Thyroid gland (tissue), 4 donors: Measurements from ENCODE around the gene CCHCR1. TPM values are rescaled to one million over a fixed set of nuclear protein-coding genes. Genes with fewer than 3 reads are reported as not detected.
A peak's percentile ranks its signal among the peaks of the same experiment; 100 is the strongest.

ENCODE experiments used
- DNase-seq, 2 donors: peaks; one replicate each; pipeline ENCODE4 v3.0.0-alpha.2; 2019
- H3K27ac ChIP-seq, 3 donors: fragments of 200-600 bp; sonication (generic); 1 replicate in 2 of 3; 2 replicates in 1 of 3; pipeline ENCODE4 v1.5.1; 2016 to 2019; ENCODE audit warnings: mild to moderate bottlenecking in 1 of 3, moderate library complexity in 1 of 3
- H3K27me3 ChIP-seq: fragments of 200-600 bp; sonication (generic); one replicate; pipeline ENCODE4 v1.5.1; 2019
- H3K36me3 ChIP-seq, 2 donors: fragments of 200-600 bp; sonication (generic); one replicate each; pipeline ENCODE4 v1.5.1; 2016 to 2019
- H3K4me1 ChIP-seq, 2 donors: fragments of 200-600 bp; sonication (generic); one replicate each; pipeline ENCODE4 v1.5.1; 2017 to 2019
- H3K4me3 ChIP-seq, 3 donors: fragments of 200-600 bp; sonication (generic); replicated peaks in 1 of 3; 1 replicate in 2 of 3; 2 replicates in 1 of 3; pipeline ENCODE4 v1.5.1; 2016; ENCODE audit warnings: mild to moderate bottlenecking in 1 of 3
- H3K9me3 ChIP-seq: fragments of 200-600 bp; sonication (generic); one replicate; pipeline ENCODE4 v1.5.1; 2017
- CTCF ChIP-seq, 6 experiments: fragments of 200-600 bp in 3 of 6; fragments of 450-650 bp in 3 of 6; sonication (generic) in 3 of 6; IDR thresholded peaks; one replicate each; pipeline ENCODE4 v1.5.1; 2016 to 2019; ENCODE audit warnings: antibody characterized with exemption in 6 of 6, mild to moderate bottlenecking in 2 of 6, inconsistent platforms in 1 of 6, moderate library complexity in 1 of 6
- POLR2A ChIP-seq, 2 donors: fragments of 450-650 bp; IDR thresholded peaks; one replicate each; pipeline ENCODE4 v1.6.1; 2017; ENCODE audit warnings: antibody characterized with exemption in 2 of 2, mild to moderate bottlenecking in 2 of 2, moderate library complexity in 1 of 2
- WGBS, 2 donors: methylation state at CpG; one replicate each; pipeline ENCODE4 v1.1.5; 2017; 5-methylcytosine and 5-hydroxymethylcytosine counted together
- intact Hi-C: fragments of 100-400 bp; cut with DNase I; formaldehyde crosslinking; loops from one replicate; pipeline ENCODE4 v1.15.1; 2023
- total RNA-seq, 4 donors: library from RNA; depleted of rRNA; stranded (reverse); fragments of >200 nt; gene quantifications; one replicate each; pipeline ENCODE4 v1.2.3, GENCODE V29; 2016

The CCHCR1 gene
- total RNA-seq, 4 donors from 2014 or later, result 15.8 to 20.0 (median 17.0) TPM

GRCh38 chr6:31118178-31118577 is 39.4 kb downstream of the CCHCR1 start:
- Histone ChIP-seq H3K36me3 (no peaks in the 10 kb centered on the region), H3K9me3 (no peaks in the 10 kb centered on the region), H3K4me1 (peaks cover 23 to 57% of the 10 kb centered on the region in 2 donors), H3K4me3 (no peak overlapping the region), H3K27ac (no peak overlapping the region), H3K27me3 (no peaks in the 10 kb centered on the region)
- 88 to 93% methylated on average over 6 to 7 of the region's 7 CpGs for WGBS, 2 donors
- TF ChIP-seq POLR2A (IDR thresholded peaks at IDR 0.05), result no peak
- no peak for TF ChIP-seq CTCF (IDR thresholded peaks at IDR 0.05)
- no peak for DNase-seq
- intact Hi-C loops, result no loop called here

- TF ChIP-seq CTCF (IDR thresholded peaks at IDR 0.05), result no peak
- TF ChIP-seq POLR2A (IDR thresholded peaks at IDR 0.05), result no peak
- Histone ChIP-seq H3K27me3 (no peaks in the 10 kb centered on the region), H3K36me3 (no peaks in the 10 kb centered on the region), H3K27ac (peak overlapping the region in 1 of 3 donors; percentile 28), H3K4me3 (no peak overlapping the region), H3K4me1 (peaks cover 16 to 45% of the 10 kb centered on the region in 2 donors), H3K9me3 (no peaks in the 10 kb centered on the region)
- DNase-seq, result peak in 1 of 2 donors; percentile 30
- 65 to 88% methylated on average over 13 to 18 of the region's 19 CpGs for WGBS, 2 donors
- intact Hi-C loops, result no loop called here
Observed at GRCh38 chr6:31116661-31117385, 40.8 kb downstream of the CCHCR1 start.

GRCh38 chr6:31115941-31116560 is 41.6 kb downstream of the CCHCR1 start:
- H3K36me3 ChIP-seq, result no peaks in the 10 kb centered on the region
- no peaks in the 10 kb centered on the region for H3K27me3 ChIP-seq
- no peak overlapping the region for H3K27ac ChIP-seq
- H3K4me3 ChIP-seq, result no peak overlapping the region
- peaks cover 16 to 45% of the 10 kb centered on the region in 2 donors for H3K4me1 ChIP-seq
- no peak for DNase-seq
- TF ChIP-seq POLR2A (IDR thresholded peaks at IDR 0.05), result no peak
- no peak for TF ChIP-seq CTCF (IDR thresholded peaks at IDR 0.05)
- WGBS, 2 donors, result 91 to 92% methylated on average over 12 of the region's 12 CpGs
- intact Hi-C loops, result no loop called here
- no peaks in the 10 kb centered on the region for H3K9me3 ChIP-seq

- peak overlapping the region; percentile 65 to 82 (median 78) for H3K27ac ChIP-seq
- peak overlapping the region in 1 of 3 donors; percentile 19 for H3K4me3 ChIP-seq
- TF ChIP-seq CTCF (IDR thresholded peaks at IDR 0.05), result peak in 2 of 6 experiments; percentile 9 to 15
- TF ChIP-seq POLR2A (IDR thresholded peaks at IDR 0.05), result no peak
- H3K27me3 ChIP-seq, result no peaks in the 10 kb centered on the region
- intact Hi-C loops, result no loop called here
- H3K4me1 ChIP-seq, result peaks cover 16 to 42% of the 10 kb centered on the region in 2 donors
- DNase-seq, result no peak
- H3K9me3 ChIP-seq, result no peaks in the 10 kb centered on the region
- H3K36me3 ChIP-seq, result no peaks in the 10 kb centered on the region
- 70 to 78% methylated on average over 9 of the region's 9 CpGs for WGBS, 2 donors
Observed at GRCh38 chr6:31114970-31115849, 42.4 kb downstream of the CCHCR1 start.
